Spinal cord (tissue), 10 donors: ENCODE measurements around the gene COX19. TPM values are rescaled to one million over a fixed set of nuclear protein-coding genes. Genes with fewer than 3 reads are reported as not detected.
A peak's percentile ranks its signal among the peaks of the same experiment; 100 is the strongest.

Experiments
- DNase-seq, 6 donors: peaks; one replicate each; pipeline versions ENCODE4 v3.0.0 to v3.0.0-alpha.2; 2013 to 2015; ENCODE audit warnings: low spot score in 6 of 6, low read depth in 4 of 6
- H3K27ac ChIP-seq: one replicate; pipeline ENCODE4 v1.5.1; 2013; ENCODE audit warnings: low read depth, low read length, control low read depth
- H3K27me3 ChIP-seq: one replicate; pipeline ENCODE4 v1.6.1; 2013; ENCODE audit warnings: low read length; ENCODE audit not compliant: control insufficient read depth, insufficient read depth
- H3K36me3 ChIP-seq: one replicate; pipeline ENCODE4 v1.6.1; 2013; ENCODE audit warnings: low read length; ENCODE audit not compliant: control insufficient read depth, insufficient read depth
- H3K4me1 ChIP-seq: one replicate; pipeline ENCODE4 v1.6.1; 2013; ENCODE audit warnings: low read length; ENCODE audit not compliant: control insufficient read depth, insufficient read depth
- H3K4me3 ChIP-seq: one replicate; pipeline ENCODE4 v1.5.1; 2013; ENCODE audit warnings: low read depth, low read length, control low read depth
- H3K9me3 ChIP-seq: one replicate; pipeline ENCODE4 v1.6.1; 2013; ENCODE audit warnings: low read length; ENCODE audit not compliant: control insufficient read depth, insufficient read depth
- WGBS: methylation state at CpG from one replicate; pipeline ENCODE4 v1.1.5; 2013; ENCODE audit warnings: missing lambda C conversion rate; ENCODE audit not compliant: insufficient coverage; 5-methylcytosine and 5-hydroxymethylcytosine counted together
- polyA plus RNA-seq, 2 donors: library from polyadenylated mRNA; unstranded; fragments of 120-200 nt; gene quantifications; one replicate each; pipeline ENCODE4 v1.2.1, GENCODE V29; 2013; ENCODE audit not compliant: insufficient read length in 2 of 2
- total RNA-seq, 2 donors: library from RNA; depleted of rRNA in 1 of 2; stranded (reverse); fragments of 120-200 nt in 1 of 2; fragments of >200 nt in 1 of 2; gene quantifications; one replicate each; pipeline versions ENCODE4 v1.2.3 to v1.2.4, GENCODE V29; 2013 to 2014
- donor health status: healthy.

COX19 gene
- total and polyA plus RNA-seq, 4 donors: 11.7 to 19.6 (median 17.1) TPM

DNA sequence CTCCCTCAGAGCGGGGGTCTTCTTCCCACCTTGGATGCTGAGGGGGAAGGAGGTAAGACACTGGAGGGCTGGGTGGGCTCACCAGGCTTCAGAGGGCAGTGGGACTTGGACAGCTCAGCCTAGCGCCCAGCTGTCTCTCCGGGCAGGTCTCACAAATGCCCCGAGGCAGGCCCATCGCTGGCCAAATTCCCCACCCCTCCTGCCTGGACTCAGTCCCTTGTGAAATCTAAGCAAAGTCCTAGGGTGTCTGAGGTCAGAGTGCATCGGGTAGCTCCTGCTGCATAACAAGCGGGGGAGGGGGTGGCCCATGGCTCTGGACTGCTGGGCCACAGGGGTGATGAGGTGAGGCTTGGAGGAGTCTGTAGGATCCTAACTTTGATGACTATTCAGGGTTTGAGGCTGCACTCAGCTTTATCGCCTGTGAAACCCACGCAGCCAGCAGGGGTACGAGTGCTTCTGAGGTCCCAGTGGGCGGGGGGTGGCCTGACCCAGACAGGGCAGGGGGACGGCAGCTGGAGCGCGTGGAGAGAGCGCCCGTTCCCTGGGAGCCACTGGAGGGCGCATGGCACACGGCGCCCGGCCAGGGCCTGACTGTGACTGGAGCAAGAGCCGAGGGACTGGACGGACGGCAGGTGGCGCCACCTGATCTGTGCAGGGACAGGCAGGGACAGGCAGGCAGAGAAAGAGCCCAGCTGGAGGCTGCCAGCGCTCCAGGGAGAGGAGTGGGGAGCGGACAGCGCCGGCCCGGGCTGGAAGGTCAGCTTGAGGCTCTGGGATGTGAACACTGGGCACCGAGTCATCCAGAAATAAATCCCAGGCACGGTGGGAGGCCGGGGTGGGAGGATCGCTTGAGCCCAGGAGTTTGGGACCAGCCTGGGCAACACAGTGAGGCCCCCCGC is 17.6 kb upstream of the COX19 start:
- Histone ChIP-seq H3K9me3 (no peaks in the 10 kb centered on the region), H3K4me3 (no peak overlapping the region), H3K27me3 (no peaks in the 10 kb centered on the region), H3K4me1 (peaks cover 66% of the 10 kb centered on the region), H3K36me3 (peaks cover 46% of the 10 kb centered on the region), H3K27ac (no peak overlapping the region)
- peak; percentile 79 to 98 (median 89) for DNase-seq
- WGBS: 20% methylated on average over 33 of the region's 34 CpGs

DNA sequence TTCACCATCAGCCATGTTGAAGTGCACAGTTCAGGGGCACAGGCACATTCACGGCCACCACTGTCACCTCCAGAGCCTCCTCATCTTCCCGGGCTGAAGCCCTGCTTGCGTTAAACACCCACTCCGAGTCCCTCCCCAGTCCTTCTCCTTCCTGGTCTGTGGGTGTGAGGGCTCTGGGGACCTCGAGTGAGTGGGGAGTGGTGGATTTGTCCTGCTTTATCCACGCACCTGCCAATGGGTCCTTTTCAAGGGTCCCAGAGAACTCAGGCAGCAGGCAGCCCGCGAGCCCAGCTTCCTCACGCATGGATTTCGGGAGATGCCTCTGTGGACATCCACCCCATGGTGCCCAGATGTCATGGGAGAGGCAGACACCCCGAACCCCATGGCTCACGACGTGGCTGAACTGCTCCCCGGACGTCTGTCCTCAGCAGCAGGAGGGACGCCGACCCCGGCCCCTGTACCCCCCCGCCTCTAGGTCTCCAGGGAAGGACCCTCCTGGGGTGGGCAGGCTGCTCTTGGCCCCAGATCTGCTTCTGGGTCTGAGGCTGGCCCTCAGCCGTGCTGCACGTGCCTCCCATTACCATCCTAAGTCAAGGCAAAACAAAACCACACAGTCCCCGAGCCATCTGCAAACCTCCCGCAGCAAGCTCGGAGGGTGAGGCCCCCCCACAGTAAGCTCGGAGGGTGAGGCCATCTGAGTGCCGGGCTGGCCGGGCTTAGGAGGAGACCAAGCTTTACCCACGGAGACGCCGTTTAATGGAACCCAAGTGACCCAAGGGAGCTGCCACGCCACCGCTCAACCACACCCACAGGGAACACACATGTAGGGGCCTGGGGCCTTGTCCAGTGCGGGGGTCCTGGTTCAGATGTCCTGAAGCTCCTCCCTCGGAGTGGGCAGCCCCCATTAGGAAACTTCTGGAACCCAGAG is 16.6 kb upstream of the COX19 start:
- DNase-seq: no peak
- 78% methylated on average over 31 of the region's 34 CpGs for WGBS
- H3K9me3 ChIP-seq: no peaks in the 10 kb centered on the region
- H3K4me3 ChIP-seq: no peak overlapping the region
- H3K27ac ChIP-seq: no peak overlapping the region
- no peaks in the 10 kb centered on the region for H3K27me3 ChIP-seq
- peaks cover 36% of the 10 kb centered on the region for H3K36me3 ChIP-seq
- H3K4me1 ChIP-seq: peaks cover 64% of the 10 kb centered on the region

- Histone ChIP-seq H3K27ac (no peak overlapping the region), H3K4me1 (peaks cover 55% of the 10 kb centered on the region), H3K27me3 (no peaks in the 10 kb centered on the region)
These were observed 15.8 kb upstream of the COX19 start for GRCh38 chr7:990933-991728.

DNA sequence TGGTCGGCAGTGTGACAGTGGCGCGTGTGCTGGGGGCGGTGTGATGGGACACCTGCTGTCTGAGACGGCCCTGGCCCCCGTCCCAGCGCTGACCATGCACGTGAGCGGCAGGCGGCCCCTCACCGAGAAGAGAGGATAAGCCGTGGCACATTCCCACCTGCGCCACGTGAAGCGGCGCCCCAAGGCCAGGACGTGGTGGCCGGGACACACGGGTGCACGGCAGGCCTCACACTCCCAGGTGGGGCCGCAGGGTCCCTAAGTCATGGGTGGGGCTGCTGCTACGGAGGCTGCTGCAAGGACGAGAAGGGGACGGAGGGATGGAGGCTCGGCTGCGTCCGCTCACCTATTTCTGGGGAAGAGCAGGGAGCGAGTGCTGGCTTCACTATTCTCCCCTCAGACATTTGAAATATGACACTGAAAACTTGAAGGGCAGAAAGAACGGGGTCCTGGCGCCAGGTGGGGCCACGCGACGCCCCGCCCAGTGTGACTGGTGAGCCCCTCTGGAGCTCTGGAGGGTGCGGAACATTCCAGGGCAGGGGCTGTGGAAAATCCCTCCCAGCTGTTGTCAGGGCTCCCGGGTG is 15.1 kb upstream of the COX19 start:
- H3K4me3 ChIP-seq: no peak overlapping the region
- no peak overlapping the region for H3K27ac ChIP-seq
- peaks cover 49% of the 10 kb centered on the region for H3K4me1 ChIP-seq
- WGBS: 86% methylated on average over 34 of the region's 36 CpGs
- H3K9me3 ChIP-seq: no peaks in the 10 kb centered on the region
- H3K36me3 ChIP-seq: peaks cover 20% of the 10 kb centered on the region
- no peak for DNase-seq
- H3K27me3 ChIP-seq: no peaks in the 10 kb centered on the region

More at GRCh38 chr7:990933-991728, 15.8 kb upstream of the COX19 start:
- 73% methylated on average over 11 of the region's 35 CpGs for WGBS
- H3K36me3 ChIP-seq: peaks cover 27% of the 10 kb centered on the region
- DNase-seq: no peak
- H3K9me3 ChIP-seq: no peaks in the 10 kb centered on the region
- H3K4me3 ChIP-seq: no peak overlapping the region

DNA sequence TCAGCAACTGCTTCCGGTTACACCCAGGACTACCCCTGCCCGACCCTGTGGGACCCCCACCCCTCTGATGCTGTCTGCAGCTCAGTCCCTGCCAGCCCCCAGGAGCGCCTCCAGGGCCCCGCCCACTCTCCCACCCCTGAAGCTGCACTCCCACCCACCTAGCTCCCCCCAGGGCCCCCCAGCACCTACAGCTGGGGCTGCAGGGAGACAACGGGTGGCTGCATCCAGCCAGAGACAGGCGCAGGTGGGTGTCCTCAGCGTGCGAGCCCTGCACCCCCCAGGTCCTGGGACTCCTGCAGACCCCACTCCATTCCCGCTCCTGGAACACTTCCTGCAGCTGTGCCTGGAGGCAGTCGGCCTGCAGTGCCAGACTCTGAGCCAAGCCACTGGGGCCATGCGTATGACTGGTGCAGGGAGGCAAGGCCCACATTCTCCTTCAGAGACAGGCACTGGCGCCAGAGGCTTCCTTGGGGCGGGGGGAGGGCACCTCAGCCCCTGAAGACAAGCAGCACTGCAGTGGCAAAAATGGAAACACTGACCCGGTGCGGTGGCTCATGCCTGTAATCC is 13.7 kb upstream of the COX19 start:
- peaks cover 46% of the 10 kb centered on the region for H3K4me1 ChIP-seq
- H3K4me3 ChIP-seq: no peak overlapping the region
- no peaks in the 10 kb centered on the region for H3K27me3 ChIP-seq
- H3K27ac ChIP-seq: no peak overlapping the region
- H3K36me3 ChIP-seq: peaks cover 10% of the 10 kb centered on the region
- DNase-seq: no peak
- 61% methylated on average over 13 of the region's 15 CpGs for WGBS
- no peaks in the 10 kb centered on the region for H3K9me3 ChIP-seq

- peaks cover 9% of the 10 kb centered on the region for H3K36me3 ChIP-seq
- H3K4me3 ChIP-seq: no peak overlapping the region
- whole genome bisulfite sequencing: 22% methylated on average over 24 of the region's 24 CpGs
- no peaks in the 10 kb centered on the region for H3K9me3 ChIP-seq
- no peaks in the 10 kb centered on the region for H3K27me3 ChIP-seq
- peaks cover 47% of the 10 kb centered on the region for H3K4me1 ChIP-seq
- no peak overlapping the region for H3K27ac ChIP-seq
- no peak for DNase-seq
These were observed 13.1 kb upstream of the COX19 start for GRCh38 chr7:988426-988911.

- Histone ChIP-seq H3K4me1 (peaks cover 47% of the 10 kb centered on the region), H3K27me3 (no peaks in the 10 kb centered on the region), H3K9me3 (no peaks in the 10 kb centered on the region), H3K36me3 (peaks cover 8% of the 10 kb centered on the region), H3K4me3 (no peak overlapping the region), H3K27ac (no peak overlapping the region)
- no peak for DNase-seq
- 70% methylated on average over 6 of the region's 6 CpGs for WGBS
These were observed 12.6 kb upstream of the COX19 start for GRCh38 chr7:987909-988308.

DNA sequence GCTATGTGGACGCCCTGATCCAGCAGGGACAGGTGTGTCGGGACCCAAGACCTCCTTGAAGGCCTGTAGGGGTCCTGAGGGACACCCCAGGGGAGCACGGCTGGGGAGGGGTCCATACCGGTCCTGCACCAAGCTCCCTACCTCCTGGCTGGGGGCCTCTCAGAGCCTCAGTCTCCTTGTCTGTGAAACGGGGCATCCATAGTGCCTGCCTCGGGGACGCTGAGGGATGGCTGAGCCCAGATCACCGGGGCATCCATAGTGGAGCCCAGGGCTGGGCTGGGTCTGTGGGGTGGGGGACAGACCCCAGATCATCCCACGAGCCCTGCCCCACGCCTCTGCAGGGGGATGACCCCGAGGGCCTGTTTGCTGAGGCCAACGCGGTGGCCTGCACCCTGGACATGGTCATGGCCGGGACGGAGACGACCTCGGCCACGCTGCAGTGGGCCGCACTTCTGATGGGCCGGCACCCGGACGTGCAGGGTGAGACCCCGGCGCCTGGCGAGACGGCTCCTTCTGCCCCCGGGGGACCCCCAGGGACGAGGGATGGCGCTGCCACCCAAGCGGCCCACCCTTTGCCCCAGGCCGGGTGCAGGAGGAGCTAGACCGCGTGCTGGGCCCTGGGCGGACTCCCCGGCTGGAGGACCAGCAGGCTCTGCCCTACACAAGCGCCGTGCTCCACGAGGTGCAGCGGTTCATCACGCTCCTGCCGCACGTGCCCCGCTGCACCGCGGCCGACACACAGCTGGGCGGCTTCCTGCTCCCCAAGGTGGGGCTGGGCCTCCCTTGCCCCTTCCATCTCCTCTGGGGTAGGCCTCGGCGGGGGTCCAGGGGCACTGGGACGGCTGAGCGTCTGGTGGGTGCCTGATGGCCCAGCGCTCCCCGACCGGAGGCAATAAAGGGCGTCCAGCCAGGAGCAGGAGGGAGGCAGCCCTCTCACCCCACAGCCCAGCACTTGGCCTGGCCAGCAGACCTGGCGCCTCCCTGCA is 11.7 kb upstream of the COX19 start:
- H3K4me1 ChIP-seq: peaks cover 47% of the 10 kb centered on the region
- DNase-seq: no peak
- H3K27ac ChIP-seq: no peak overlapping the region
- WGBS: 85% methylated on average over 54 of the region's 56 CpGs
- peaks cover 8% of the 10 kb centered on the region for H3K36me3 ChIP-seq
- no peaks in the 10 kb centered on the region for H3K9me3 ChIP-seq
- no peaks in the 10 kb centered on the region for H3K27me3 ChIP-seq
- no peak overlapping the region for H3K4me3 ChIP-seq
